ENCODE results near the gene SLC12A4.

DNA sequence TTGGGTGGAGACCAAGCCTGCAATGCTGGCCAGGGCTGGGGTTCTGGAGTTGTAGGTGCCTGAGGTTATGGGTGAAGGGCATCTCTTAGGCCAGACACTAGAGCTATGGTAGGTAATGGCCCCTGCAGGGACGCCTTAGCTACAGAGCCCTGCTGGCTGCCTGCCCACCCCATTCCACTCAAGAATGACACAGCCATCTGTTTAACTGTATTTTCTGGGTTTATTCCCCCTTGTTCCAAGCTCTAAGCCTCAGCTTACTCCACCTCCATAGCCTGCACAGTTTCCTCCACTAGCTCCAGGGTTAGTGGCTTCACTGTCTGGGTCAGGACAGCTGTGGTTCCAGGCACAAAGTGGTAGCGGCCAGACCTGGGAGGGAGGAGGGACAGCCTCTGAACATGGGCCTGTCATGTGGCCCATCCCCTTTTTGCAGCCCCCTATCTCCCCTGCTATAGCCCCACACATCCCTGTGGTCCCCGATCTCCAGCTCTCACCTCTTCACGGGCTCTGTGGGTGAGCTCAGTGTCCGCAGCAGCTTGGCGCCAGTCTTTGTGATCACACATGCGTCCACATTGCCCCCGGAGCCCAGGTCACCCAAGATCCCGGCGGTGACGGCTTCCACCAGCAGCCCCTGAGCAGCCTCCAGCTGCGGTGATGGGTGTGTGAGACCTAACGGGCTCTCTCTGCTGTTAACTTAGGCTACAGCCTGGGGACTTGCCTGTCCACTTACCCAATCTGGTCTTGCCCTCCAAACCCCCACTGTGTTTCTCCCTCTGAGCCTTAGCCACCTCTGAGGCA lies 33.9 kb downstream of the SLC12A4 start:
- TF ChIP-seq, protein P1, sequence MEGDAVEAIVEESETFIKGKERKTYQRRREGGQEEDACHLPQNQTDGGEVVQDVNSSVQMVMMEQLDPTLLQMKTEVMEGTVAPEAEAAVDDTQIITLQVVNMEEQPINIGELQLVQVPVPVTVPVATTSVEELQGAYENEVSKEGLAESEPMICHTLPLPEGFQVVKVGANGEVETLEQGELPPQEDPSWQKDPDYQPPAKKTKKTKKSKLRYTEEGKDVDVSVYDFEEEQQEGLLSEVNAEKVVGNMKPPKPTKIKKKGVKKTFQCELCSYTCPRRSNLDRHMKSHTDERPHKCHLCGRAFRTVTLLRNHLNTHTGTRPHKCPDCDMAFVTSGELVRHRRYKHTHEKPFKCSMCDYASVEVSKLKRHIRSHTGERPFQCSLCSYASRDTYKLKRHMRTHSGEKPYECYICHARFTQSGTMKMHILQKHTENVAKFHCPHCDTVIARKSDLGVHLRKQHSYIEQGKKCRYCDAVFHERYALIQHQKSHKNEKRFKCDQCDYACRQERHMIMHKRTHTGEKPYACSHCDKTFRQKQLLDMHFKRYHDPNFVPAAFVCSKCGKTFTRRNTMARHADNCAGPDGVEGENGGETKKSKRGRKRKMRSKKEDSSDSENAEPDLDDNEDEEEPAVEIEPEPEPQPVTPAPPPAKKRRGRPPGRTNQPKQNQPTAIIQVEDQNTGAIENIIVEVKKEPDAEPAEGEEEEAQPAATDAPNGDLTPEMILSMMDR (IDR thresholded peaks at IDR 0.05; ENCODE audit: low read depth, low read length, missing input control) = no peak
- TF ChIP-seq, protein P2, sequence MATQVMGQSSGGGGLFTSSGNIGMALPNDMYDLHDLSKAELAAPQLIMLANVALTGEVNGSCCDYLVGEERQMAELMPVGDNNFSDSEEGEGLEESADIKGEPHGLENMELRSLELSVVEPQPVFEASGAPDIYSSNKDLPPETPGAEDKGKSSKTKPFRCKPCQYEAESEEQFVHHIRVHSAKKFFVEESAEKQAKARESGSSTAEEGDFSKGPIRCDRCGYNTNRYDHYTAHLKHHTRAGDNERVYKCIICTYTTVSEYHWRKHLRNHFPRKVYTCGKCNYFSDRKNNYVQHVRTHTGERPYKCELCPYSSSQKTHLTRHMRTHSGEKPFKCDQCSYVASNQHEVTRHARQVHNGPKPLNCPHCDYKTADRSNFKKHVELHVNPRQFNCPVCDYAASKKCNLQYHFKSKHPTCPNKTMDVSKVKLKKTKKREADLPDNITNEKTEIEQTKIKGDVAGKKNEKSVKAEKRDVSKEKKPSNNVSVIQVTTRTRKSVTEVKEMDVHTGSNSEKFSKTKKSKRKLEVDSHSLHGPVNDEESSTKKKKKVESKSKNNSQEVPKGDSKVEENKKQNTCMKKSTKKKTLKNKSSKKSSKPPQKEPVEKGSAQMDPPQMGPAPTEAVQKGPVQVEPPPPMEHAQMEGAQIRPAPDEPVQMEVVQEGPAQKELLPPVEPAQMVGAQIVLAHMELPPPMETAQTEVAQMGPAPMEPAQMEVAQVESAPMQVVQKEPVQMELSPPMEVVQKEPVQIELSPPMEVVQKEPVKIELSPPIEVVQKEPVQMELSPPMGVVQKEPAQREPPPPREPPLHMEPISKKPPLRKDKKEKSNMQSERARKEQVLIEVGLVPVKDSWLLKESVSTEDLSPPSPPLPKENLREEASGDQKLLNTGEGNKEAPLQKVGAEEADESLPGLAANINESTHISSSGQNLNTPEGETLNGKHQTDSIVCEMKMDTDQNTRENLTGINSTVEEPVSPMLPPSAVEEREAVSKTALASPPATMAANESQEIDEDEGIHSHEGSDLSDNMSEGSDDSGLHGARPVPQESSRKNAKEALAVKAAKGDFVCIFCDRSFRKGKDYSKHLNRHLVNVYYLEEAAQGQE (IDR thresholded peaks at IDR 0.05) = no peak
- TF ChIP-seq EGR1 (IDR thresholded peaks at IDR 0.05; ENCODE audit: low read depth in 2 of 2) (no peak), FOXA1 (IDR thresholded peaks at IDR 0.05) (no peak), YY1 (IDR thresholded peaks at IDR 0.05) (no peak)
- TF ChIP-seq, protein P3, sequence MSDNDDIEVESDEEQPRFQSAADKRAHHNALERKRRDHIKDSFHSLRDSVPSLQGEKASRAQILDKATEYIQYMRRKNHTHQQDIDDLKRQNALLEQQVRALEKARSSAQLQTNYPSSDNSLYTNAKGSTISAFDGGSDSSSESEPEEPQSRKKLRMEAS (IDR thresholded peaks at IDR 0.05) = no peak
- TF ChIP-seq, protein P4, sequence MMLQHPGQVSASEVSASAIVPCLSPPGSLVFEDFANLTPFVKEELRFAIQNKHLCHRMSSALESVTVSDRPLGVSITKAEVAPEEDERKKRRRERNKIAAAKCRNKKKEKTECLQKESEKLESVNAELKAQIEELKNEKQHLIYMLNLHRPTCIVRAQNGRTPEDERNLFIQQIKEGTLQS (IDR thresholded peaks at IDR 0.05) = no peak

Measured in liver (tissue), 3 donors.